K562 (cell line): Measurements from ENCODE around the gene QKI. TPM values are rescaled to one million over a fixed set of nuclear protein-coding genes. Genes with fewer than 3 reads are reported as not detected.

Experiments used
- DIDO1 ChIP-seq: fragments of 450-650 bp; IDR thresholded peaks from 2 replicates; pipeline ENCODE4 v1.6.1; 2016; ENCODE audit warnings: low read depth, missing biosample characterization, missing genetic modification characterization
- FUS ChIP-seq: fragments of 200-400 bp; formaldehyde crosslinking; optimal IDR thresholded peaks from 2 replicates; pipeline ENCODE3; 2017; ENCODE audit warnings: low read depth, low read length
- HLTF ChIP-seq: fragments of 450-650 bp; IDR thresholded peaks from 2 replicates; pipeline ENCODE4 v1.6.1; 2016
- MAFF ChIP-seq: IDR thresholded peaks from 2 replicates; pipeline ENCODE4 v1.6.1; 2012; ENCODE audit warnings: low read length, improper control_type of control experiment
- MYC ChIP-seq, 2 experiments: fragments of 250-450 bp in 1 of 2; sonication (Bioruptor Pico) in 1 of 2; IDR thresholded peaks; 2 replicates each; pipeline versions ENCODE4 v1.5.1 to v1.6.1; 2012 to 2021; ENCODE audit warnings: low read depth in 2 of 2, borderline replicate concordance in 1 of 2, improper control_type of control experiment in 1 of 2, low read length in 1 of 2, mild to moderate bottlenecking in 1 of 2, moderate library complexity in 1 of 2
- PKNOX1 ChIP-seq: fragments of 450-650 bp; IDR thresholded peaks from 2 replicates; pipeline ENCODE4 v1.6.1; 2016
- POLR2AphosphoS2 ChIP-seq: IDR thresholded peaks from 2 replicates; pipeline ENCODE4 v1.6.1; 2012; ENCODE audit warnings: low read length, improper control_type of control experiment
- RBM34 ChIP-seq: fragments of 200-400 bp; formaldehyde crosslinking; IDR thresholded peaks from 2 replicates; pipeline ENCODE4 v1.6.1; 2018; ENCODE audit warnings: low read length, borderline replicate concordance; ENCODE audit not compliant: insufficient read depth
- SIX5 ChIP-seq, 2 experiments: IDR thresholded peaks; 2 replicates each; pipeline ENCODE4 v1.6.1; 2011; ENCODE audit warnings: low read length in 2 of 2, borderline replicate concordance in 1 of 2, low read depth in 1 of 2, mild to moderate bottlenecking in 1 of 2, moderate library complexity in 1 of 2; ENCODE audit not compliant: insufficient read depth in 1 of 2
- SMARCA4 ChIP-seq: fragments of 450-650 bp; IDR thresholded peaks from 2 replicates; pipeline ENCODE4 v1.6.1; 2016
- ZNF655 ChIP-seq: fragments of 250-450 bp; sonication (Bioruptor Pico); IDR thresholded peaks from 2 replicates; pipeline ENCODE4 v1.5.0; 2021
- polyA plus RNA-seq, 8 experiments: library from polyadenylated mRNA; depleted of rRNA in 4 of 8; stranded (reverse) in 5 of 8; unstranded in 3 of 8; fragments of >200 nt; fragmentation: Nextera tagmentation in 2 of 8; fragmentation: Illumina TruSeq in 1 of 8; extraction: Ambion mirVana in 2 of 8; extraction: Trizol in 1 of 8; gene quantifications; 2 replicates each; pipeline versions ENCODE4 v1.2.1 to v1.2.3, GENCODE V29; 2011 to 2014; ENCODE audit warnings: inconsistent platforms in 1 of 8, missing spikeins in 1 of 8
- total RNA-seq, 7 experiments: library from RNA; depleted of rRNA in 6 of 7; stranded (reverse); fragments of >200 nt in 6 of 7; fragmentation: Illumina TruSeq in 2 of 7; extraction: Trizol in 2 of 7; gene quantifications; 2 replicates each; pipeline versions ENCODE4 v1.2.1 to v1.2.3, GENCODE V29; 2011 to 2021; ENCODE audit warnings: low replicate concordance in 1 of 7
- TF ChIP-seq, protein P1 (sequence below): fragments of 450-650 bp; IDR thresholded peaks from 2 replicates; pipeline ENCODE4 v1.6.1; 2016; ENCODE audit warnings: mild to moderate bottlenecking, moderate library complexity

The QKI gene
- total and polyA plus RNA-seq, 9 of the 15 experiments (the other 6 are each of a cell fraction or from before 2014, with no cell fraction given) = 20.4 to 215 (median 123) TPM

- TF ChIP-seq, protein P1, sequence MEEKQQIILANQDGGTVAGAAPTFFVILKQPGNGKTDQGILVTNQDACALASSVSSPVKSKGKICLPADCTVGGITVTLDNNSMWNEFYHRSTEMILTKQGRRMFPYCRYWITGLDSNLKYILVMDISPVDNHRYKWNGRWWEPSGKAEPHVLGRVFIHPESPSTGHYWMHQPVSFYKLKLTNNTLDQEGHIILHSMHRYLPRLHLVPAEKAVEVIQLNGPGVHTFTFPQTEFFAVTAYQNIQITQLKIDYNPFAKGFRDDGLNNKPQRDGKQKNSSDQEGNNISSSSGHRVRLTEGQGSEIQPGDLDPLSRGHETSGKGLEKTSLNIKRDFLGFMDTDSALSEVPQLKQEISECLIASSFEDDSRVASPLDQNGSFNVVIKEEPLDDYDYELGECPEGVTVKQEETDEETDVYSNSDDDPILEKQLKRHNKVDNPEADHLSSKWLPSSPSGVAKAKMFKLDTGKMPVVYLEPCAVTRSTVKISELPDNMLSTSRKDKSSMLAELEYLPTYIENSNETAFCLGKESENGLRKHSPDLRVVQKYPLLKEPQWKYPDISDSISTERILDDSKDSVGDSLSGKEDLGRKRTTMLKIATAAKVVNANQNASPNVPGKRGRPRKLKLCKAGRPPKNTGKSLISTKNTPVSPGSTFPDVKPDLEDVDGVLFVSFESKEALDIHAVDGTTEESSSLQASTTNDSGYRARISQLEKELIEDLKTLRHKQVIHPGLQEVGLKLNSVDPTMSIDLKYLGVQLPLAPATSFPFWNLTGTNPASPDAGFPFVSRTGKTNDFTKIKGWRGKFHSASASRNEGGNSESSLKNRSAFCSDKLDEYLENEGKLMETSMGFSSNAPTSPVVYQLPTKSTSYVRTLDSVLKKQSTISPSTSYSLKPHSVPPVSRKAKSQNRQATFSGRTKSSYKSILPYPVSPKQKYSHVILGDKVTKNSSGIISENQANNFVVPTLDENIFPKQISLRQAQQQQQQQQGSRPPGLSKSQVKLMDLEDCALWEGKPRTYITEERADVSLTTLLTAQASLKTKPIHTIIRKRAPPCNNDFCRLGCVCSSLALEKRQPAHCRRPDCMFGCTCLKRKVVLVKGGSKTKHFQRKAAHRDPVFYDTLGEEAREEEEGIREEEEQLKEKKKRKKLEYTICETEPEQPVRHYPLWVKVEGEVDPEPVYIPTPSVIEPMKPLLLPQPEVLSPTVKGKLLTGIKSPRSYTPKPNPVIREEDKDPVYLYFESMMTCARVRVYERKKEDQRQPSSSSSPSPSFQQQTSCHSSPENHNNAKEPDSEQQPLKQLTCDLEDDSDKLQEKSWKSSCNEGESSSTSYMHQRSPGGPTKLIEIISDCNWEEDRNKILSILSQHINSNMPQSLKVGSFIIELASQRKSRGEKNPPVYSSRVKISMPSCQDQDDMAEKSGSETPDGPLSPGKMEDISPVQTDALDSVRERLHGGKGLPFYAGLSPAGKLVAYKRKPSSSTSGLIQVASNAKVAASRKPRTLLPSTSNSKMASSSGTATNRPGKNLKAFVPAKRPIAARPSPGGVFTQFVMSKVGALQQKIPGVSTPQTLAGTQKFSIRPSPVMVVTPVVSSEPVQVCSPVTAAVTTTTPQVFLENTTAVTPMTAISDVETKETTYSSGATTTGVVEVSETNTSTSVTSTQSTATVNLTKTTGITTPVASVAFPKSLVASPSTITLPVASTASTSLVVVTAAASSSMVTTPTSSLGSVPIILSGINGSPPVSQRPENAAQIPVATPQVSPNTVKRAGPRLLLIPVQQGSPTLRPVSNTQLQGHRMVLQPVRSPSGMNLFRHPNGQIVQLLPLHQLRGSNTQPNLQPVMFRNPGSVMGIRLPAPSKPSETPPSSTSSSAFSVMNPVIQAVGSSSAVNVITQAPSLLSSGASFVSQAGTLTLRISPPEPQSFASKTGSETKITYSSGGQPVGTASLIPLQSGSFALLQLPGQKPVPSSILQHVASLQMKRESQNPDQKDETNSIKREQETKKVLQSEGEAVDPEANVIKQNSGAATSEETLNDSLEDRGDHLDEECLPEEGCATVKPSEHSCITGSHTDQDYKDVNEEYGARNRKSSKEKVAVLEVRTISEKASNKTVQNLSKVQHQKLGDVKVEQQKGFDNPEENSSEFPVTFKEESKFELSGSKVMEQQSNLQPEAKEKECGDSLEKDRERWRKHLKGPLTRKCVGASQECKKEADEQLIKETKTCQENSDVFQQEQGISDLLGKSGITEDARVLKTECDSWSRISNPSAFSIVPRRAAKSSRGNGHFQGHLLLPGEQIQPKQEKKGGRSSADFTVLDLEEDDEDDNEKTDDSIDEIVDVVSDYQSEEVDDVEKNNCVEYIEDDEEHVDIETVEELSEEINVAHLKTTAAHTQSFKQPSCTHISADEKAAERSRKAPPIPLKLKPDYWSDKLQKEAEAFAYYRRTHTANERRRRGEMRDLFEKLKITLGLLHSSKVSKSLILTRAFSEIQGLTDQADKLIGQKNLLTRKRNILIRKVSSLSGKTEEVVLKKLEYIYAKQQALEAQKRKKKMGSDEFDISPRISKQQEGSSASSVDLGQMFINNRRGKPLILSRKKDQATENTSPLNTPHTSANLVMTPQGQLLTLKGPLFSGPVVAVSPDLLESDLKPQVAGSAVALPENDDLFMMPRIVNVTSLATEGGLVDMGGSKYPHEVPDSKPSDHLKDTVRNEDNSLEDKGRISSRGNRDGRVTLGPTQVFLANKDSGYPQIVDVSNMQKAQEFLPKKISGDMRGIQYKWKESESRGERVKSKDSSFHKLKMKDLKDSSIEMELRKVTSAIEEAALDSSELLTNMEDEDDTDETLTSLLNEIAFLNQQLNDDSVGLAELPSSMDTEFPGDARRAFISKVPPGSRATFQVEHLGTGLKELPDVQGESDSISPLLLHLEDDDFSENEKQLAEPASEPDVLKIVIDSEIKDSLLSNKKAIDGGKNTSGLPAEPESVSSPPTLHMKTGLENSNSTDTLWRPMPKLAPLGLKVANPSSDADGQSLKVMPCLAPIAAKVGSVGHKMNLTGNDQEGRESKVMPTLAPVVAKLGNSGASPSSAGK = no peak
- no peak for TF ChIP-seq FUS
- TF ChIP-seq POLR2AphosphoS2 = no peak
- peak; percentile 28 for TF ChIP-seq PKNOX1
- TF ChIP-seq ZNF655 = no peak
- TF ChIP-seq MAFF = peak; percentile 81
- no peak for TF ChIP-seq SIX5 (IDR thresholded peaks at IDR 0.05; ENCODE audit: borderline replicate concordance in 1 of 2, insufficient read depth in 1 of 2, low read depth in 1 of 2, low read length in 2 of 2)
- TF ChIP-seq MYC (IDR thresholded peaks at IDR 0.05; ENCODE audit: low read depth, low read length) = no peak
- no peak for TF ChIP-seq MYC (CRISPR knock-in tag; IDR thresholded peaks at IDR 0.05; ENCODE audit: borderline replicate concordance, low read depth)
- no peak for TF ChIP-seq HLTF
- no peak for TF ChIP-seq RBM34
- TF ChIP-seq DIDO1 = no peak
- peak; percentile 79 for TF ChIP-seq SMARCA4
Measured at GRCh38 chr6:163572612-163573011, 158.1 kb downstream of the QKI start (continued).
